HepG2 (cell line): ENCODE data around the gene THY1. TPM values are rescaled to one million over a fixed set of nuclear protein-coding genes. Genes with fewer than 3 reads are reported as not detected.

Experiments
- ATF7 ChIP-seq, 2 experiments: fragments of 450-650 bp in 1 of 2; sonication (generic) in 1 of 2; formaldehyde crosslinking in 1 of 2; IDR thresholded peaks; 2 replicates each; pipeline versions ENCODE4 v1.4.0 to v1.6.1; 2016 to 2020; ENCODE audit warnings: antibody characterized with exemption in 1 of 2, mild to moderate bottlenecking in 1 of 2, missing genetic modification reagents in 1 of 2
- FOSL2 ChIP-seq: sonication (generic); formaldehyde crosslinking; IDR thresholded peaks from 2 replicates; pipeline ENCODE4 v1.4.0; 2020; ENCODE audit warnings: missing genetic modification reagents
- KDM2A ChIP-seq: sonication (generic); formaldehyde crosslinking; IDR thresholded peaks from 2 replicates; pipeline ENCODE4 v1.4.0; 2020; ENCODE audit warnings: low read depth, missing genetic modification reagents, borderline replicate concordance
- MTERF4 ChIP-seq: sonication (generic); formaldehyde crosslinking; IDR thresholded peaks from 2 replicates; pipeline ENCODE4 v1.8.0; 2023; ENCODE audit warnings: mild to moderate bottlenecking, missing genetic modification reagents
- PHF20 ChIP-seq: sonication (generic); formaldehyde crosslinking; IDR thresholded peaks from 2 replicates; pipeline ENCODE4 v1.5.0; 2020; ENCODE audit warnings: mild to moderate bottlenecking, missing genetic modification reagents
- TRIM24 ChIP-seq: sonication (generic); formaldehyde crosslinking; IDR thresholded peaks from 2 replicates; pipeline ENCODE4 v1.8.0; 2022; ENCODE audit warnings: mild to moderate bottlenecking, missing genetic modification reagents
- ZFP36 ChIP-seq: fragments of 150-350 bp; IDR thresholded peaks from 2 replicates; pipeline ENCODE4 v1.6.1; 2018; ENCODE audit warnings: borderline replicate concordance, low read length, low read depth; ENCODE audit not compliant: partially characterized antibody
- ZMYM3 ChIP-seq: sonication (generic); formaldehyde crosslinking; IDR thresholded peaks from 2 replicates; pipeline ENCODE4 v1.5.1; 2020; ENCODE audit warnings: mild to moderate bottlenecking, missing genetic modification reagents
- ZNF17 ChIP-seq: sonication (generic); formaldehyde crosslinking; IDR thresholded peaks from 2 replicates; pipeline ENCODE4 v1.5.0; 2020; ENCODE audit warnings: mild to moderate bottlenecking, missing genetic modification reagents
- ZNF34 ChIP-seq: sonication (generic); formaldehyde crosslinking; IDR thresholded peaks from 2 replicates; pipeline ENCODE4 v1.4.0; 2020; ENCODE audit warnings: mild to moderate bottlenecking, missing genetic modification reagents, borderline replicate concordance
- ZNF546 ChIP-seq: sonication (generic); formaldehyde crosslinking; conservative IDR thresholded peaks from 2 replicates; pipeline ENCODE4 v1.8.1; 2023; ENCODE audit warnings: mild to moderate bottlenecking, missing genetic modification reagents
- ZNF768 ChIP-seq: sonication (generic); formaldehyde crosslinking; IDR thresholded peaks from 2 replicates; pipeline ENCODE4 v1.4.0; 2020; ENCODE audit warnings: missing genetic modification reagents
- ZSCAN31 ChIP-seq: sonication (generic); formaldehyde crosslinking; IDR thresholded peaks from 2 replicates; pipeline ENCODE4 v1.5.0; 2020; ENCODE audit warnings: low read depth, mild to moderate bottlenecking, missing genetic modification reagents
- polyA plus RNA-seq, 8 experiments: library from polyadenylated mRNA; depleted of rRNA in 3 of 8; stranded (reverse) in 7 of 8; unstranded in 1 of 8; fragments of >200 nt; fragmentation: Illumina TruSeq in 4 of 8; extraction: Trizol in 4 of 8; gene quantifications; 2 replicates each; pipeline versions ENCODE4 v1.2.1 to v1.2.3, GENCODE V29; 2011 to 2016; ENCODE audit warnings: low read depth in 4 of 8, missing spikeins in 1 of 8, mixed read lengths in 1 of 8; ENCODE audit not compliant: insufficient read depth in 1 of 8
- total RNA-seq, 5 experiments: library from RNA; depleted of rRNA; stranded (reverse); fragments of >200 nt; fragmentation: Illumina TruSeq; extraction: Trizol; gene quantifications; 2 replicates each; pipeline ENCODE4 v1.2.3, GENCODE V29; 2016; ENCODE audit warnings: low read depth in 1 of 5
- TF ChIP-seq, protein P1 (sequence below): sonication (generic); IDR thresholded peaks from 2 replicates; pipeline ENCODE4 v1.6.1; 2016; ENCODE audit warnings: low read depth, borderline replicate concordance
- TF ChIP-seq, protein P2 (sequence below): IDR thresholded peaks from 2 replicates; pipeline ENCODE4 v1.6.1; 2016; ENCODE audit warnings: low read depth, control low read depth
- TF ChIP-seq, protein P3 (sequence below): sonication (generic); formaldehyde crosslinking; IDR thresholded peaks from 2 replicates; pipeline ENCODE4 v1.8.0; 2022; ENCODE audit warnings: mild to moderate bottlenecking, missing genetic modification reagents, borderline replicate concordance
- TF ChIP-seq, protein P4 (sequence below): sonication (generic); formaldehyde crosslinking; IDR thresholded peaks from 2 replicates; pipeline ENCODE4 v1.4.0; 2020; ENCODE audit warnings: missing genetic modification reagents
- TF ChIP-seq, protein P5 (sequence below): IDR thresholded peaks from 2 replicates; pipeline ENCODE4 v1.6.1; 2018; ENCODE audit warnings: missing genetic modification reagents, mild to moderate bottlenecking, missing compliant biosample characterization
- TF ChIP-seq, protein P6 (sequence below), 2 experiments: sonication (generic) in 1 of 2; formaldehyde crosslinking in 1 of 2; IDR thresholded peaks; 2 replicates each; pipeline versions ENCODE4 v1.4.0 to v1.6.1; 2018 to 2020; ENCODE audit warnings: missing genetic modification reagents in 2 of 2, borderline replicate concordance in 1 of 2, low read depth in 1 of 2, mild to moderate bottlenecking in 1 of 2, missing biosample characterization in 1 of 2

THY1 gene
- total and polyA plus RNA-seq, 2 of the 13 experiments (the other 11 are each of a cell fraction or from before 2014, with no cell fraction given): not detected

DNA sequence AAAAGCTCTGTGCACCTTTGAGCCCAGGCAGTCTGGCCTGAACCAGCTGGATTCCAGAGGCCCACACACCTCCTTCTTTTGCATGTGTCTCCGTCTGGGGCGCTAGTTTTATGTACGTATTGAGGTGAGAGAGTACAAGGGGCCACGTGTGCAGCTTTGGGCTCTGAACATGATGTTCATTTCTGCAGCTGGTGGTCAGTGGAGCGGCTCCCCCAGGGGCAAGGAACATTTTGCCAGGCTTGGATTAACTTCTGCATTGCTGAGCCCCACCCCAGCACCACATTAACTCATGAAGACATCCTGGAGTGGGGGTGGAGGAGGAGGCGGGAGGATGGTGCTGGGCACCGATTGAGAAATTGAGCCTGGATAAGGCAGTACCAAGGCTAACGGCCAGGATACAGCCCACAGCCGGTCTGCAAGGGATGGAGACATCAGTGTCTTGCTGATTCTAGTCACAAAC, 55.3 kb downstream of the THY1 start (continued):
- TF ChIP-seq ATF7 (IDR thresholded peaks at IDR 0.05) (no peak), ATF7 (CRISPR knock-in tag; IDR thresholded peaks at IDR 0.05) (no peak), ZMYM3 (CRISPR knock-in tag) (no peak), ZSCAN31 (peak; percentile 5; the same call in 1 of the 2 replicates), FOSL2 (CRISPR knock-in tag) (no peak), ZNF17 (CRISPR knock-in tag) (no peak), MTERF4 (CRISPR knock-in tag) (0 out of 2 replicates have a peak, but pooled peaks have one; percentile 1), TRIM24 (CRISPR knock-in tag) (no peak), PHF20 (0 out of 2 replicates have a peak, but pooled peaks have one; percentile 2), KDM2A (CRISPR knock-in tag) (no peak), ZFP36 (no peak), ZNF768 (CRISPR knock-in tag) (no peak), ZNF34 (no peak), ZNF546 (no peak)
- TF ChIP-seq, protein P1, sequence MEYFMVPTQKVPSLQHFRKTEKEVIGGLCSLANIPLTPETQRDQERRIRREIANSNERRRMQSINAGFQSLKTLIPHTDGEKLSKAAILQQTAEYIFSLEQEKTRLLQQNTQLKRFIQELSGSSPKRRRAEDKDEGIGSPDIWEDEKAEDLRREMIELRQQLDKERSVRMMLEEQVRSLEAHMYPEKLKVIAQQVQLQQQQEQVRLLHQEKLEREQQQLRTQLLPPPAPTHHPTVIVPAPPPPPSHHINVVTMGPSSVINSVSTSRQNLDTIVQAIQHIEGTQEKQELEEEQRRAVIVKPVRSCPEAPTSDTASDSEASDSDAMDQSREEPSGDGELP: 0 out of 2 replicates have a peak, but pooled peaks have one; percentile 10
- TF ChIP-seq, protein P2, sequence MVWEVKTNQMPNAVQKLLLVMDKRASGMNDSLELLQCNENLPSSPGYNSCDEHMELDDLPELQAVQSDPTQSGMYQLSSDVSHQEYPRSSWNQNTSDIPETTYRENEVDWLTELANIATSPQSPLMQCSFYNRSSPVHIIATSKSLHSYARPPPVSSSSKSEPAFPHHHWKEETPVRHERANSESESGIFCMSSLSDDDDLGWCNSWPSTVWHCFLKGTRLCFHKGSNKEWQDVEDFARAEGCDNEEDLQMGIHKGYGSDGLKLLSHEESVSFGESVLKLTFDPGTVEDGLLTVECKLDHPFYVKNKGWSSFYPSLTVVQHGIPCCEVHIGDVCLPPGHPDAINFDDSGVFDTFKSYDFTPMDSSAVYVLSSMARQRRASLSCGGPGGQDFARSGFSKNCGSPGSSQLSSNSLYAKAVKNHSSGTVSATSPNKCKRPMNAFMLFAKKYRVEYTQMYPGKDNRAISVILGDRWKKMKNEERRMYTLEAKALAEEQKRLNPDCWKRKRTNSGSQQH (CRISPR knock-in tag): no peak
- TF ChIP-seq, protein P3, sequence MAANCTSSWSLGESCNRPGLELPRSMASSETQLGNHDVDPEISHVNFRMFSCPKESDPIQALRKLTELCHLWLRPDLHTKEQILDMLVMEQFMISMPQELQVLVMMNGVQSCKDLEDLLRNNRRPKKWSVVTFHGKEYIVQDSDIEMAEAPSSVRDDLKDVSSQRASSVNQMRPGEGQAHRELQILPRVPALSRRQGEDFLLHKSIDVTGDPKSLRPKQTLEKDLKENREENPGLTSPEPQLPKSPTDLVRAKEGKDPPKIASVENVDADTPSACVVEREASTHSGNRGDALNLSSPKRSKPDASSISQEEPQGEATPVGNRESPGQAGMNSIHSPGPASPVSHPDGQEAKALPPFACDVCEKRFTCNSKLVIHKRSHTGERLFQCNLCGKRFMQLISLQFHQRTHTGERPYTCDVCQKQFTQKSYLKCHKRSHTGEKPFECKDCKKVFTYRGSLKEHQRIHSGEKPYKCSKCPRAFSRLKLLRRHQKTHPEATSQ (CRISPR knock-in tag): no peak
- TF ChIP-seq, protein P4, sequence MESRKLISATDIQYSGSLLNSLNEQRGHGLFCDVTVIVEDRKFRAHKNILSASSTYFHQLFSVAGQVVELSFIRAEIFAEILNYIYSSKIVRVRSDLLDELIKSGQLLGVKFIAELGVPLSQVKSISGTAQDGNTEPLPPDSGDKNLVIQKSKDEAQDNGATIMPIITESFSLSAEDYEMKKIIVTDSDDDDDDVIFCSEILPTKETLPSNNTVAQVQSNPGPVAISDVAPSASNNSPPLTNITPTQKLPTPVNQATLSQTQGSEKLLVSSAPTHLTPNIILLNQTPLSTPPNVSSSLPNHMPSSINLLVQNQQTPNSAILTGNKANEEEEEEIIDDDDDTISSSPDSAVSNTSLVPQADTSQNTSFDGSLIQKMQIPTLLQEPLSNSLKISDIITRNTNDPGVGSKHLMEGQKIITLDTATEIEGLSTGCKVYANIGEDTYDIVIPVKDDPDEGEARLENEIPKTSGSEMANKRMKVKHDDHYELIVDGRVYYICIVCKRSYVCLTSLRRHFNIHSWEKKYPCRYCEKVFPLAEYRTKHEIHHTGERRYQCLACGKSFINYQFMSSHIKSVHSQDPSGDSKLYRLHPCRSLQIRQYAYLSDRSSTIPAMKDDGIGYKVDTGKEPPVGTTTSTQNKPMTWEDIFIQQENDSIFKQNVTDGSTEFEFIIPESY (CRISPR knock-in tag): peak; percentile 50; the same call in 1 of the 2 replicates
- TF ChIP-seq, protein P5, sequence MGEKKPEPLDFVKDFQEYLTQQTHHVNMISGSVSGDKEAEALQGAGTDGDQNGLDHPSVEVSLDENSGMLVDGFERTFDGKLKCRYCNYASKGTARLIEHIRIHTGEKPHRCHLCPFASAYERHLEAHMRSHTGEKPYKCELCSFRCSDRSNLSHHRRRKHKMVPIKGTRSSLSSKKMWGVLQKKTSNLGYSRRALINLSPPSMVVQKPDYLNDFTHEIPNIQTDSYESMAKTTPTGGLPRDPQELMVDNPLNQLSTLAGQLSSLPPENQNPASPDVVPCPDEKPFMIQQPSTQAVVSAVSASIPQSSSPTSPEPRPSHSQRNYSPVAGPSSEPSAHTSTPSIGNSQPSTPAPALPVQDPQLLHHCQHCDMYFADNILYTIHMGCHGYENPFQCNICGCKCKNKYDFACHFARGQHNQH (CRISPR knock-in tag): no peak
- TF ChIP-seq, protein P6, sequence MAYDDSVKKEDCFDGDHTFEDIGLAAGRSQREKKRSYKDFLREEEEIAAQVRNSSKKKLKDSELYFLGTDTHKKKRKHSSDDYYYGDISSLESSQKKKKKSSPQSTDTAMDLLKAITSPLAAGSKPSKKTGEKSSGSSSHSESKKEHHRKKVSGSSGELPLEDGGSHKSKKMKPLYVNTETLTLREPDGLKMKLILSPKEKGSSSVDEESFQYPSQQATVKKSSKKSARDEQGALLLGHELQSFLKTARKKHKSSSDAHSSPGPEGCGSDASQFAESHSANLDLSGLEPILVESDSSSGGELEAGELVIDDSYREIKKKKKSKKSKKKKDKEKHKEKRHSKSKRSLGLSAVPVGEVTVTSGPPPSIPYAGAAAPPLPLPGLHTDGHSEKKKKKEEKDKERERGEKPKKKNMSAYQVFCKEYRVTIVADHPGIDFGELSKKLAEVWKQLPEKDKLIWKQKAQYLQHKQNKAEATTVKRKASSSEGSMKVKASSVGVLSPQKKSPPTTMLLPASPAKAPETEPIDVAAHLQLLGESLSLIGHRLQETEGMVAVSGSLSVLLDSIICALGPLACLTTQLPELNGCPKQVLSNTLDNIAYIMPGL (CRISPR knock-in tag; IDR thresholded peaks at IDR 0.05; ENCODE audit: borderline replicate concordance in 1 of 2, low read depth in 1 of 2): no peak
